Activated CD8-positive, alpha-beta memory T cell treated with anti-CD3 and anti-CD28 coated beads, Interleukin-2, amount 50 U/mL, for 24 hours (primary cell): ENCODE measurements around the gene TMEM181.
"Not testable (repeated sequence)": the region's sequence is repeated elsewhere in the genome, so short reads cannot be mapped to it uniquely, and the experiment has no call there.

Source experiments
- DNase-seq: peaks from one replicate; pipeline ENCODE4 v3.0.0-alpha.2; 2020; ENCODE audit errors: extremely low read depth

TMEM181 gene

DNA sequence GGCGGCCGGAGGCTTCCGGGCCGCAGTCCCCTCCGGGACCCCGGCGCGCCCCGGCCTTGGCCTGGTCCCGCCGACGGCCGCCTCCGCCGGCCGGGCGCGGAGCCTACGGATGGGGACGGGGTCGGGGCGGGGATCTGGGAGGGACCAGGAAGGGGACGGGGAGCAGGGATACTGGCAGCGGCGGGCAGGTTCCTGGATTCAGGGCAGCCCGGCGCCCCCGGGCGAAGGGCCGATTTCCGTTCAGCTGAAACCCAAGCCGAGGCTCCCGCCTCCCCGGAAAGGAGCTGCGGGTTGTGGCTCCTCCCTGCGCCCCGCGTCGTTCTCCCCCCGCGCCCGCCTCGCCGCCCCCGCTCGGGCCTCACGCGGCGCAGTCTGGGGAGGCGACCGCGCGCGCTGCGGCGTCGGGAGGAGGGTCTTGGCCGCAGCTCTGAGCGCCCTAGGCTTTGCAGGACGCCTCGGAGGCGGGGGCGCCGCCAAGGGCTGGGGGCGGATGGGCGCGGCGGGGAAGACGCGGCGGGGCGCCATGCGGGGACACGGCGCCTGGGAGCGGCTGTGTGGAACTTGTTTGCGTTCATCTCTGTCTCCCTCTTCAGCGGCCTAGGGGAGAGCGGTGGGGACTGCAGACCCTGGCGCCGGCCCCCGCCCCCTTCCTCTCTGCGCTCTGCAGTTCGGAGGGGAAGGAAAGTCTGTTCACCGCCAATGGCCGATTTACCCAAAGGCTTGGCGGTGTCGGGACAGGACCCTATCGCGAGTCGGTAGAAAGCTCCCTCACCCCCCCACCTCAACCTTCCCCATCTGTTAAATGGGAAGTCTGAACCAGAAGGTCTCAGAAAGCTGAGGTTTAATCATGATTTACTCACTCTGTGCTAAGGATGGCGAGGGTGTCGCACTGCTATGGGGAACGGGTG is 22.7 kb upstream of the TMEM181 start:
- DNase-seq, result no peak

- no peak for DNase-seq
Measured at GRCh38 chr6:158538741-158539140, 21.1 kb upstream of the TMEM181 start.

DNA sequence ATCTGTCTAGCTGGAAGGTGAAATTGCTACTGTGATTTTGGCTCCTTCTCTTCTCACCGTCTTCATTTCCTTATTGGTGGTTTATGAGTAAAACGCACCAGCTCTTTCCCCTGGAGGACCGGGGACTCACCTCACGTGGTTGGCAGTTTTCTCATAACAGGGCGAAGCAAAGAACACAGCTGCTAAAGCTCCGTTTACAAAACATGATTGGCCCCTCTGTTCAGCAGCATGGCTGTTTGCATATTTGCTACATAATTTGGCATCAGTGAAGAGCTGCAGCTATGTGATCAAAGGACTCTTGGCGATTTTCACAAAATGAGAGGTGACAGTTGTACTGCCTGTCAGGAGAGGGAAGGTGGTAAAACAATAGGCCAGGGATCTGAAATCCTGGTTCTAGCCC is 20.5 kb upstream of the TMEM181 start:
- no peak for DNase-seq

GRCh38 chr6:158539881-158540280 is 20.0 kb upstream of the TMEM181 start:
- no peak for DNase-seq

- no peak for DNase-seq
Measured at GRCh38 chr6:158543606-158544185, 16.2 kb upstream of the TMEM181 start.

GRCh38 chr6:158544428-158544827 is 15.5 kb upstream of the TMEM181 start:
- DNase-seq, result no peak

- DNase-seq, result no peak
Measured at GRCh38 chr6:158545043-158545966, 14.6 kb upstream of the TMEM181 start.

DNA sequence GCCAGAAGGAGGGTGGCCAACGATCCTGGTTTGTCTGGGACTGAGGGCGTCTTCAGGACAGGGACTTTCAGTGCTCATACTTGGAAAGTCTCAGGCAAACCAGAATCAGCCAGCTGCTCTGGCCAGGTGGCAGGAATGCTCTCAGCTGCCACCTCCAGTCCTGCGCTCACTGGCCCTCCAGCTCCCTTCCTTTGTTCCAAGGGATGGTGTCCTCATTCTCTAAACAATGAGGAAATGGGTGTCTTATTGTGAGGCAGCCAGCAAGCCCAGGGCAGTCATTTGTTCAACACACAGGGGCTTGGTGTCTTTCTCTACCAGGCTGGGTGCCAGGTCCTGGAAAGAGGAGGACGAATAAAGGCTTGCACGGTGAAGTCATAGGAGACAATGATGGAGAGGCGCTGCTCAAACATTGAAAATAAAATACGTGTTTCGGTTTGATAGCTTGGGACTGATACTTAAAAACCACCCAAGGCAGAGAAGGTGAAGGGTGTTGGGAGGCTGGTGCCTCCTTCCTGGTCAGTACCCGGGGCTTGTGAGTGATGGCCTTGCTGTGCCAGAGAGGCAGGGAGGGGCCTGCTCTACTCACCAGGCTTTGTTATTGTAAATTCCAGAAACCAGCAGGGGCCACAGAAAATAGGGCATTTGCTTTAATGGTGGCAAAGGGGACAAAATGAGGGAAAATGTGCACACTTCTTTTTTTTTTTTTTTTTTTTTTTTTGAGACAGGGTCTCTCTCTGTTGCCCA is 11.3 kb upstream of the TMEM181 start:
- DNase-seq, result no peak

- DNase-seq, result no peak
Measured at GRCh38 chr6:158552055-158552795, 7.7 kb upstream of the TMEM181 start.

- DNase-seq, result no peak
Measured at GRCh38 chr6:158552796-158553138, 7.1 kb upstream of the TMEM181 start.

GRCh38 chr6:158554611-158555361 is 5.1 kb upstream of the TMEM181 start:
- DNase-seq, result no peak

DNA sequence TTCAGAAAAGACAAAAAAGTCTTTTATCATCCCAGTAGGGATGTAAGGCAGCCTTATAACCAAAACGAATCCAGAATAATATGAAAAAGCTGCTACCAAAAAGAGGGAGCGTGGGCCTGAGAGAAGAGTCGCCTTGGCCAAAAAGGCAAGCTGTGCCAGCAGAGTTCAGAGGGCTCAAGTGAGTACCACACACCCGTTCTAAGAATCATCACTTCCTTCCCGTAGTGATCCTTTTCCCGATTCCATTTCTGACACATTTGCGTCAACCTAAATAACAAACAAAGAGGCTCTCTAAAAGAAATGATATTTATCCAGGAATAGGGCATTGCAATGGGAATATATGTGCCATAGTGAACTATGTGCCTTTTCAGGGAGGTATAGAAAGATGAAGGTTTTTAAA is 3.8 kb upstream of the TMEM181 start:
- DNase-seq, result no peak

- DNase-seq, result not testable (repeated sequence)
Measured at GRCh38 chr6:158557110-158557509, 2.8 kb upstream of the TMEM181 start.

- DNase-seq, result no peak
Measured at GRCh38 chr6:158557927-158558326, 2.0 kb upstream of the TMEM181 start.

- DNase-seq, result no peak
Measured at GRCh38 chr6:158558415-158559306, 1.2 kb upstream of the TMEM181 start.

DNA sequence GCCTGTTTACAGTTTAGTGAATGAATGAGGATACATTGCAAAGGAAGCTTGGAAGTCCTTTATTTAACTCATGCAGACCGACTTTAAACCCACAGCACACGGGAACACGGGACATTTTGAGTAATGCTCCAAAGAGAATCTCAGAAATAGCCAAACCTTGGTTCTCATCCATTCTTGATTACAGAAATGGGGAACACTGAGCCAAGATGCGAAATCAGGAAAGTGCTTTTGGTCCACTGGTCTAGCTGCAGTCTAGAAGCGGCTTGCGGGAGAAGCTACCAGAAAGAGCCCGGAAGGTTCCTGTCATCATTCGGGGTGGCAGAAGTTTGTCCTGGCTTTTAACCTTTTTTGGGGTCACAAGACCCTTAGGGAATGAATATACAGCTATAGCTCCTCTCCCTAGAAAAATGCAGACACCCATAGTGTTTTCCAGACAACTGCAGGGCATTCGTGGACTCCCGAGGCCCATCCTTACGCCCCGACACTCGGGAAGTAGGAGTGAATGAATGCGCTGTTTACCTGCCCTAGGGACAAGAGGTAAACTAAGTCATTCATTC is 475 bp upstream of the TMEM181 start:
- no peak for DNase-seq

DNA sequence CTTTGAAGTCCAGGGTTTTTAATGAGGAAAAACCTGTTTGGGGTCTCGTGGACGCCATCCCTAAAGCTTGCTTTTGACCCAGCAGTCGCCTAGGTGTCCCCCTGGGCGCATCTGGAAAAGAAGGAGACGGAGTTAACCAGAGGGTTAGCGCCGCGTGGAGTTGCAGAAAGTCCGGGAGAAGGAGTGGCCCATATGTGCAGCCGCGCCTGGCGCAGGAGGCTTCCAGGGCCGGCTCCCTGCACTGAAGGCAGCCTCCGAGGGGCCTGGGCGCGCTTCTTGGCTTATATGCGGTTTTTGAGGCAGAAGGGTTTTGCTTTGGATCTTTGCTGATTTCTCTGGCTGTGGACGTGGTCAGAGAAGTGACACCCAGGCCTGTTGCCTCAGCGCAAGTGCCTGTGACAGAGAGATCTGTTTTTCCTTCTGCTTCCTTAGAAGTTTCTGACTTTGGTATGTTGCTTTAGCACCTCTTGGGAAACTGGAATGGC is 987 bp downstream of the TMEM181 start:
- DNase-seq, result no peak

DNA sequence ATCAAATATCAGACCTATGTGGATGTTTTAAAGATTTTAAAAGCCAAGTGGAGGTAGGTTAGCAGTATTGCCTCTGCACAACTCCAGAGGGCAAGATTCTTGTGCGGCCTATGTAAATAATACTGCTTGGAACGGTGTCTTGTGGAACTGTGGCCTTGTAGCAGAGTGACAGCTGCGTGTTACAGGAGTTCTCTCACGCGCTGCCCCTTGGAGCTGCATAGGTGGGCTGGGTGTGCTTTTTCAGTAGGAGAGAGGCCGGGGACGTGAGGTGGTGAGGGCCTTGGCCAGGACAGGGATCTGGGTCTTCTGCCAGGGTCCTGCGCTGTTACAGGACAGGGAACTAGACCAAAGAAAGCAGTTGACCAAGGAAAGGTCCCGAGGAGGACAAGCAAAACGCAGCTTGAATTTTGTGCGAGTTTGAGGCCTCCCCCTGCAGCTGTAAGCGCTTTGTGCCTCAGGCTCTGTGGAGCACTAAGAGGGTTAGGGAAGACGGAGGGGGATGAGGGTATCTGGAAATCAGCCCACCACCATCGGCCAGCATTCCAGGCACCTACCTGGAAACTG is 1.5 kb downstream of the TMEM181 start:
- no peak for DNase-seq
